A549 (cell line): ENCODE results near the gene KDM1B.

Source experiments
- BHLHE40 ChIP-seq: IDR thresholded peaks from 2 replicates; pipeline ENCODE4 v1.6.1; 2012; ENCODE audit warnings: low read depth, low read length, inconsistent platforms
- CEBPB ChIP-seq, 2 experiments: fragments of >200 bp in 1 of 2; sonication (Bioruptor Twin) in 1 of 2; formaldehyde crosslinking in 1 of 2; IDR thresholded peaks; 2 replicates each; pipeline ENCODE4 v1.6.1; 2012 to 2016
- CTCF ChIP-seq: fragments of >200 bp; sonication (Bioruptor Twin); formaldehyde crosslinking; IDR thresholded peaks from 3 replicates; pipeline ENCODE4 v1.5.1; 2016
- E2F6 ChIP-seq: IDR thresholded peaks from 2 replicates; pipeline ENCODE4 v1.6.1; 2012; ENCODE audit warnings: low read depth, borderline replicate concordance
- EP300 ChIP-seq, 2 experiments: fragments of >200 bp; sonication (Bioruptor Twin); formaldehyde crosslinking; IDR thresholded peaks; 2 replicates in 1 of 2; 3 replicates in 1 of 2; pipeline ENCODE4 v1.6.1; 2016 to 2017
- HEYL ChIP-seq: fragments of 250-450 bp; sonication (Bioruptor Pico); IDR thresholded peaks from 2 replicates; pipeline ENCODE4 v1.8.0; 2021; ENCODE audit warnings: mild to moderate bottlenecking, moderate library complexity
- KDM1A ChIP-seq: fragments of 200-600 bp; sonication (generic); IDR thresholded peaks from 2 replicates; pipeline ENCODE4 v1.6.1; 2016; ENCODE audit warnings: low read depth, mild to moderate bottlenecking
- MAZ ChIP-seq: fragments of 150-350 bp; IDR thresholded peaks from 2 replicates; pipeline ENCODE4 v1.6.1; 2014; ENCODE audit warnings: antibody characterized with exemption, low read depth, low read length, borderline replicate concordance
- POLR2A ChIP-seq: IDR thresholded peaks from 2 replicates; pipeline ENCODE4 v1.6.1; 2012; ENCODE audit warnings: mild to moderate bottlenecking, low read length
- POLR2AphosphoS2 ChIP-seq: conservative IDR thresholded peaks from 2 replicates; pipeline ENCODE4 v1.6.1; 2012; ENCODE audit warnings: low read length, improper control_type of control experiment, inconsistent platforms

- TF ChIP-seq EP300 (IDR thresholded peaks at IDR 0.05) (no peak), E2F6 (no peak), HEYL (no peak), POLR2A (no peak), MAZ (no peak), CTCF (no peak), CEBPB (IDR thresholded peaks at IDR 0.05) (no peak), KDM1A (no peak), POLR2AphosphoS2 (no peak), BHLHE40 (no peak)
These were observed 7.2 kb downstream of the KDM1B start for GRCh38 chr6:18162401-18162800.
